Sigmoid colon (tissue), 4 donors: ENCODE results near the gene PRDM16.

Source experiments
- CTCF ChIP-seq, 4 experiments: fragments of 450-650 bp in 3 of 4; fragments of 200-600 bp in 1 of 4; IDR thresholded peaks; one replicate each; pipeline ENCODE4 v1.5.1; 2016 to 2019; ENCODE audit warnings: antibody characterized with exemption in 4 of 4, mild to moderate bottlenecking in 3 of 4, moderate library complexity in 2 of 4
- EP300 ChIP-seq, 4 donors: sonication (generic); formaldehyde crosslinking; IDR thresholded peaks; one replicate each; pipeline ENCODE4 v1.6.1; 2017; ENCODE audit warnings: antibody characterized with exemption in 4 of 4
- POLR2A ChIP-seq, 2 donors: fragments of 450-650 bp; IDR thresholded peaks; one replicate each; pipeline ENCODE4 v1.6.1; 2016; ENCODE audit warnings: antibody characterized with exemption in 2 of 2, mild to moderate bottlenecking in 2 of 2, moderate library complexity in 2 of 2
- POLR2AphosphoS5 ChIP-seq, 4 donors: sonication (generic); formaldehyde crosslinking; IDR thresholded peaks; one replicate each; pipeline ENCODE4 v1.6.1; 2017; ENCODE audit warnings: antibody characterized with exemption in 4 of 4

- TF ChIP-seq CTCF (IDR thresholded peaks at IDR 0.05) (no peak), POLR2AphosphoS5 (IDR thresholded peaks at IDR 0.05) (no peak), POLR2A (IDR thresholded peaks at IDR 0.05) (no peak), EP300 (IDR thresholded peaks at IDR 0.05) (no peak)
These were observed 349.6 kb downstream of the PRDM16 start for GRCh38 chr1:3418600-3418999.
